Stimulated activated CD4-positive, alpha-beta T cell treated with anti-CD3 and anti-CD28 coated beads, TNF-alpha, amount 100 ng/mL, for 4 hours (primary cell): Measurements from ENCODE around the gene GORAB.
A peak's percentile ranks its signal among the peaks of the same experiment; 100 is the strongest.

ENCODE experiments used
- DNase-seq, 3 experiments: peaks; one replicate each; pipeline ENCODE4 v3.0.0-alpha.2; 2020; ENCODE audit warnings: low read depth in 3 of 3

GORAB gene

GRCh38 chr1:170531758-170532657 is at the start of gene GORAB:
Gene GORAB (plus strand): TSS chr1:170532166. CDS start chr1:170532224, 58 bp downstream.
- DNase-seq, result peak; percentile 65 to 68 (median 68)

GRCh38 chr1:170483051-170483450 is 48.9 kb upstream of the GORAB start:
- DNase-seq, result no peak

DNA sequence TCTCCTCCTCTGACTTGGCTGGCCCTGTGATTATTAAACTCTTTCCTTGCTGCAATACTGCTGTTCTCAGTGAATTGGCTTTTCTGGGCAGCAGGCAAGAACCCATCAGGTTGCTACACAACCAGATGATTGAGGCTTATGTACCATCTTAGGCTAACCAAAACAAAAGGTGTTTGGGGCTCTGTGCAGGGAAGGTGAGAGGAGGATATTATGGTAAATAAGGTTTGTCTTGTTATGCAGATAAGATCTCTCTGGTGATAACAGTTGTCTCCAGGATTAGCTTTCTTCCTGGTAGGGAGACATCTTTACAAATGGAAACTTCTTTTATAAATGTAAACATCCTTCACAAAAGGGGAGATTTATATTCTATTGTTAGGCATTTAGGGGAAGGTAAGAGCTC is 44.5 kb upstream of the GORAB start:
- DNase-seq, result no peak

- no peak for DNase-seq
Observed at GRCh38 chr1:170491291-170491690, 40.7 kb upstream of the GORAB start.

- no peak for DNase-seq
Observed at GRCh38 chr1:170494369-170494768, 37.6 kb upstream of the GORAB start.

DNA sequence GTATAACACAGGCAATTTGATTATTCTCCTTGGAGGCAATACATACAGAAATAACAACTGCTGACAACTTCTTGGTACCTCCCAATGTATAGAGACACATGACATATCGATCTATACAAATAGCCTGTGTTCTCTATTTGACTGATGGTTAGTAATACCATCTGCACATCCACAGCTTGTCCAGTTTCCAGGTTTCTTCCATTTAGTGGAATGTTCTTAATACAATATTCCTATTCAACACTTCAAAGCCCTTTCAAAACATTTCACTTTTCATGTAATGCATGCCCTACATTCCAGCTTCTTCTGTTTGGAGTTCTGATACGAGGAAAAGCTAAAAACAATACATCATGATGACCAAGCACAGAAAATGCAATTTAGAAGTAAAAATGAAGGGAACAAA is 37.0 kb upstream of the GORAB start:
- DNase-seq, result no peak

GRCh38 chr1:170498876-170499275 is 33.1 kb upstream of the GORAB start:
- no peak for DNase-seq

- no peak for DNase-seq
Observed at GRCh38 chr1:170503665-170504064, 28.3 kb upstream of the GORAB start.

DNA sequence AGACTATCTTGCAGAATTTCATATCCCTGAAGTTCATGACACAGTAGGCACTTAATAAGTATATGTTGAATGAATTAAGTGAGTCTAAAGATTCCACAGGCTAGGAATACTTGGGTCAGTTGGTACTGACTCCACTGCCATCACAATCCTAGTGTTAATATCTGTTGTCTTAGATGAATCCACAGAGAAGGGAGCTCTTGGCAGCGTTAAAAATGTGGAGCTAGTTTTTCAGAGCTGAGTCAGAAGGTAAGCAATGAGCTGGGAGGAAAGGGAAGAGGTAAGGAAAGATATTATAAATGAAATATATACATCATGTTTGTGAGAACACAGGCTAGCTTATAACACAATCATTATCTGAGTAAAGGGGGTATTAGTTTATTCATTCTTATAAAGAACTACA is 21.8 kb upstream of the GORAB start:
- DNase-seq, result no peak

DNA sequence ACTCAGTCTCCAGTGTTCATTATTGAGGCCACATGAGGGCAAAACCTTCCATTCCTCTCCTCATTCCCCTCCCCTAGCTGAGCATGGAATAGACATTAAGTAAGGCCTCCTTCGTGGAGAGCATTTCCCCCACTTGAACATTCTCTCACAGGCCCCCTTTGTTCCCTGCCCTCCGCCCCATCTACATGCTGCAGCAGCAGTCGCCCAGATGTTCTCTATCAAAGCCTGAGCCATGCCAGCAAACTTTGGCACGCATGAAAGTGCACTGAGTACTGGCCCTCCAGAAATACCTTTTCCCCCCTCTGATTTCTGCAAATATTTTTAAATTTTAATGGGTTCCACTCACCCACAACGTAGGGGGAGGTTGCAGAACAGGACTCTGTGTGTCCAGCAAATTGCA is 20.9 kb upstream of the GORAB start:
- DNase-seq, result no peak

- no peak for DNase-seq
Observed at GRCh38 chr1:170513138-170513537, 18.8 kb upstream of the GORAB start.

- DNase-seq, result no peak
Observed at GRCh38 chr1:170518185-170518834, 13.7 kb upstream of the GORAB start.

GRCh38 chr1:170518965-170519364 is 13.0 kb upstream of the GORAB start:
- DNase-seq, result no peak

GRCh38 chr1:170520601-170521000 is 11.4 kb upstream of the GORAB start:
- no peak for DNase-seq

DNA sequence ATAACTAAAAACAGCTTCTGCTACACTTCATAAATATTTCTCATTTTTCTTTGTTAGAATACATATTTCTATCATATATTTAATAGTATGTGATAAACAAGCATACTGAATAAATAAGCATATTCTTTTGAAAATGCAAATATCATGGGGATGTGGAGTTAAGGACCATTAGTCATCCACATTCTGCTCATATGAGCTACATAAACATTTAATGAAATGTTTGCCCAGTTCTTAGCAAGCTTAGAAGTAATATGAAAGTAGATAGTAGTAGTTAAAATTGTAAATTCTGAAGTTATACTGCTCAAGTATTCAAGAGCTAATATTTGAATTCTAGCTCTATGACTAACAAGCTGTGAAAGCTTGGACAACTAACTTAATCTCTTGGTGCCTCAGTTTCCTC is 10.1 kb upstream of the GORAB start:
- no peak for DNase-seq

GRCh38 chr1:170530972-170531757 is 801 bp upstream of the GORAB start:
- DNase-seq, result no peak

DNA sequence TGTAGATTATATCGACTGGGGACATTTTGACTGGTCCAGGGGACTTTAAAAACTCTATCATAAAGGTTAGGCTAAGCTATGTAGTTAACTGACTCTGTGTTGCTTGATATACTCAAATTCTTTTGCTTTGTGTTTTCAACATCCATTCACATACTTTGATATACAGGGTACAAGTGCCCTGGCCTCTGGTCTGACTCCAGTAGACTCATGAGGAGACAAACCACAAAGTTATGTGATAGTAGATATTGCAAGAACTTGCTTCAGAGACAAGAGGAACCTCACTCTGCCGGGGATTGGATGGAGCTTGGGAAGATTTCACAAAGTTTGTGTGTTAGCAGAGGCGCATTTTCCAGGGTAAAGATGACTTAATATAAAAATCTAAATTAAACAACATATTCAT is 1.3 kb downstream of the GORAB start:
- DNase-seq, result no peak

- no peak for DNase-seq
Observed at GRCh38 chr1:170534626-170535147, 2.7 kb downstream of the GORAB start.

GRCh38 chr1:170535418-170535817 is 3.5 kb downstream of the GORAB start:
- no peak for DNase-seq

DNA sequence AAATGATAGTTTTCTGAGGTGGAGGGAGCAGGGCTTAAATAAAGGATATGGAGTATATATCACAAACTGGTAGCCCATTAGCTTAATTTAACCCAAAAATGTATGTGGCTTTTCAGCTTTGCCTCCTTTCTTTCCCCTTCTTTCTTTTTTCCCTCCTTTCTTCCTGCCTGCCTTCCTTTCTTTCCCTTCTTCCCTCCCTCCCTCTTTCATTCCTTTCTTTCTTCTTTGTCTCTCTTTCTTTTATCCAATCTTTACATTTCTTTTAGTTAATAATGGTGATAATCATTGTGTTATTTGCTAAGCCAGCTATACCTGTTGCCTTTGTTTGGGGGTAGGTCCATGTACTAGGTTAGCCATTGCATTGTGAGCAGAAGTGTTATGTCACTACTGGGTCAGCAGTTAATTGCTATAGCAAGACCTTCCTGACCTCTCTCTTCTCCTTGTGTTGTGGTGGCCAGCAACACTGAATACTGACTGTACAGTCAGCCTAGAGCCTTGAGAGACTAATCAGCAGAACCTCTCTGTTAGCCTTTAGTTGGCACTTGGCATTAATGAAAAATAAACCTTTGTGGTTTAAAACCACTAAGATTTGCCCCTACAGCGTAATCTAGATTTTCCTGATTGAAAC is 5.1 kb downstream of the GORAB start:
- no peak for DNase-seq

- no peak for DNase-seq
Observed at GRCh38 chr1:170537798-170538503, 6.0 kb downstream of the GORAB start.
